Astrocyte (in vitro differentiated cells and primary cell): ENCODE measurements around the gene NODAL. TPM values are rescaled to one million over a fixed set of nuclear protein-coding genes. Genes with fewer than 3 reads are reported as not detected.

Source experiments
- DNase-seq: peaks from one replicate; pipeline ENCODE4 v3.0.0-alpha.2; 2010; ENCODE audit warnings: low read depth
- FAIRE-seq: peaks from 2 replicates; lab custom pipeline; 2011; peaks lifted over from hg19 to GRCh38; lab: Jason Lieb, UNC
- H2AFZ ChIP-seq: 2 replicates; pipeline ENCODE4 v1.6.0; 2012; ENCODE audit warnings: low read depth, low read length, inconsistent platforms
- H3K27ac ChIP-seq: 2 replicates; pipeline ENCODE4 v1.5.1; 2011; ENCODE audit warnings: low read depth, low read length, inconsistent platforms
- H3K27me3 ChIP-seq: 2 replicates; pipeline ENCODE4 v1.6.0; 2011; ENCODE audit warnings: low read length, inconsistent platforms; ENCODE audit not compliant: insufficient read depth
- H3K36me3 ChIP-seq: 2 replicates; pipeline ENCODE4 v1.5.1; 2011; ENCODE audit warnings: low read length, inconsistent platforms; ENCODE audit not compliant: insufficient read depth
- H3K4me1 ChIP-seq: 2 replicates; pipeline ENCODE4 v1.5.1; 2011; ENCODE audit warnings: low read length, inconsistent platforms; ENCODE audit not compliant: insufficient read depth
- H3K4me2 ChIP-seq: 2 replicates; pipeline ENCODE4 v1.6.0; 2012; ENCODE audit warnings: low read length, inconsistent platforms
- H3K4me3 ChIP-seq: 2 replicates; pipeline ENCODE4 v1.5.1; 2011; ENCODE audit warnings: low read depth, mild to moderate bottlenecking, low read length, inconsistent platforms; ENCODE audit not compliant: insufficient read depth
- H3K79me2 ChIP-seq: 2 replicates; pipeline ENCODE4 v1.6.0; 2012; ENCODE audit warnings: mild to moderate bottlenecking, low read length, inconsistent platforms; ENCODE audit not compliant: insufficient read depth
- H3K9ac ChIP-seq: 2 replicates; pipeline ENCODE4 v1.6.0; 2012; ENCODE audit warnings: mild to moderate bottlenecking, low read length, inconsistent platforms
- H3K9me3 ChIP-seq: 2 replicates; pipeline ENCODE4 v1.5.1; 2012; ENCODE audit warnings: low read depth, mild to moderate bottlenecking, low read length, inconsistent platforms; ENCODE audit not compliant: insufficient read depth
- H4K20me1 ChIP-seq: 2 replicates; pipeline ENCODE4 v1.6.0; 2012; ENCODE audit warnings: low read length, inconsistent platforms; ENCODE audit not compliant: insufficient read depth
- H3K27ac Mint-ChIP-seq: one replicate; pipeline ENCODE4 v1.8.0; 2021; ENCODE audit warnings: mild to moderate bottlenecking, mixed read lengths; ENCODE audit not compliant: unreplicated experiment
- H3K27me3 Mint-ChIP-seq: one replicate; pipeline ENCODE4 v1.8.0; 2021; ENCODE audit warnings: low read depth, mixed read lengths; ENCODE audit not compliant: unreplicated experiment
- H3K36me3 Mint-ChIP-seq: one replicate; pipeline ENCODE4 v1.8.0; 2021; ENCODE audit warnings: low read depth, mixed read lengths; ENCODE audit not compliant: unreplicated experiment
- H3K4me1 Mint-ChIP-seq: one replicate; pipeline ENCODE4 v1.8.0; 2021; ENCODE audit warnings: low read depth, mixed read lengths; ENCODE audit not compliant: unreplicated experiment
- H3K4me3 Mint-ChIP-seq: one replicate; pipeline ENCODE4 v1.8.0; 2021; ENCODE audit warnings: mild to moderate bottlenecking, moderate library complexity, mixed read lengths; ENCODE audit not compliant: unreplicated experiment
- H3K9me3 Mint-ChIP-seq: one replicate; pipeline ENCODE4 v1.8.0; 2021; ENCODE audit warnings: mild to moderate bottlenecking, mixed read lengths; ENCODE audit not compliant: unreplicated experiment
- EZH2 ChIP-seq: IDR thresholded peaks from 2 replicates; pipeline ENCODE4 v1.6.1; 2012; ENCODE audit warnings: mild to moderate bottlenecking, low read length, inconsistent platforms; ENCODE audit not compliant: insufficient read depth
- total RNA-seq: library from RNA; stranded (reverse); gene quantifications from 2 replicates; pipeline ENCODE4 v1.2.1, GENCODE V29; 2021
- TF ChIP-seq, protein P1 (sequence below): IDR thresholded peaks from 2 replicates; pipeline ENCODE4 v1.5.1; 2011; ENCODE audit warnings: low read depth, mild to moderate bottlenecking, inconsistent platforms, low read length, moderate library complexity; ENCODE audit not compliant: insufficient read depth

The NODAL gene
- total RNA-seq, 1 donor from 2014 or later, result not detected

DNA sequence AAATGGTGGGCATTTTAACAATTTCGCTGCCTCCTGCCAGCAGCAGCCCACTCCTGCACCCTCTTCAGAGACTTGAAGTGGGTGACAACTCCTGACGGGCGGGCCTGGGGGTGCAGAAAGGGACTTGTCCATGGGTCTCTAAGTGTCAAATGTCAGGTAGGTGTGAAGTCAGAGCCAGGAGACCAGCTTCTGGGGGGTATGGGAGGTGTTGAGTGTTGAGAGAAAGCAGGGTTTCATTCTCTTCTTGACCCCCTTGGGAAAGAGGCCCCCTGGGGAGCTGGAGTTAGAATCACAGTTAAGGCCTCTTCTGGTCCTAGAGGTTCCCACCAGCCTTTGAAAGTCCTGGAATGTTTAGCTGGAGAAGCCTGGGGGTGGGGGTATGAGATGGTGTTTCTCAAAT is 25.5 kb upstream of the NODAL start:
- H3K27ac Mint-ChIP-seq, result no peak overlapping the region
- no peaks in the 10 kb centered on the region for H3K36me3 Mint-ChIP-seq
- Histone ChIP-seq H3K79me2 (no peaks in the 10 kb centered on the region), H3K27ac (no peak overlapping the region), H4K20me1 (no peaks in the 10 kb centered on the region), H3K36me3 (no peaks in the 10 kb centered on the region), H3K9ac (no peak overlapping the region), H3K27me3 (peaks cover 10% of the 10 kb centered on the region), H3K4me3 (no peak overlapping the region), H2AFZ (no peak overlapping the region), H3K4me1 (no peaks in the 10 kb centered on the region), H3K4me2 (no peak overlapping the region), H3K9me3 (no peaks in the 10 kb centered on the region)
- no peak for FAIRE-seq
- TF ChIP-seq, protein P1, sequence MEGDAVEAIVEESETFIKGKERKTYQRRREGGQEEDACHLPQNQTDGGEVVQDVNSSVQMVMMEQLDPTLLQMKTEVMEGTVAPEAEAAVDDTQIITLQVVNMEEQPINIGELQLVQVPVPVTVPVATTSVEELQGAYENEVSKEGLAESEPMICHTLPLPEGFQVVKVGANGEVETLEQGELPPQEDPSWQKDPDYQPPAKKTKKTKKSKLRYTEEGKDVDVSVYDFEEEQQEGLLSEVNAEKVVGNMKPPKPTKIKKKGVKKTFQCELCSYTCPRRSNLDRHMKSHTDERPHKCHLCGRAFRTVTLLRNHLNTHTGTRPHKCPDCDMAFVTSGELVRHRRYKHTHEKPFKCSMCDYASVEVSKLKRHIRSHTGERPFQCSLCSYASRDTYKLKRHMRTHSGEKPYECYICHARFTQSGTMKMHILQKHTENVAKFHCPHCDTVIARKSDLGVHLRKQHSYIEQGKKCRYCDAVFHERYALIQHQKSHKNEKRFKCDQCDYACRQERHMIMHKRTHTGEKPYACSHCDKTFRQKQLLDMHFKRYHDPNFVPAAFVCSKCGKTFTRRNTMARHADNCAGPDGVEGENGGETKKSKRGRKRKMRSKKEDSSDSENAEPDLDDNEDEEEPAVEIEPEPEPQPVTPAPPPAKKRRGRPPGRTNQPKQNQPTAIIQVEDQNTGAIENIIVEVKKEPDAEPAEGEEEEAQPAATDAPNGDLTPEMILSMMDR, result no peak
- no peak for TF ChIP-seq EZH2
- no peak overlapping the region for H3K4me3 Mint-ChIP-seq
- peaks cover 48% of the 10 kb centered on the region for H3K27me3 Mint-ChIP-seq
- no peak for DNase-seq
- H3K4me1 Mint-ChIP-seq, result no peaks in the 10 kb centered on the region
- no peaks in the 10 kb centered on the region for H3K9me3 Mint-ChIP-seq

- Histone ChIP-seq H3K4me1 (no peaks in the 10 kb centered on the region), H3K79me2 (no peaks in the 10 kb centered on the region), H4K20me1 (peaks cover 4% of the 10 kb centered on the region), H3K27ac (no peak overlapping the region), H2AFZ (no peak overlapping the region), H3K27me3 (peaks cover 10% of the 10 kb centered on the region), H3K9ac (no peak overlapping the region), H3K4me3 (no peak overlapping the region), H3K36me3 (no peaks in the 10 kb centered on the region), H3K4me2 (no peak overlapping the region), H3K9me3 (no peaks in the 10 kb centered on the region)
- H3K36me3 Mint-ChIP-seq, result no peaks in the 10 kb centered on the region
- no peak for FAIRE-seq
- DNase-seq, result no peak
- no peak overlapping the region for H3K4me3 Mint-ChIP-seq
- H3K27me3 Mint-ChIP-seq, result peaks cover 47% of the 10 kb centered on the region
- no peak overlapping the region for H3K27ac Mint-ChIP-seq
- no peaks in the 10 kb centered on the region for H3K9me3 Mint-ChIP-seq
- TF ChIP-seq, protein P1, result no peak
- no peak for TF ChIP-seq EZH2
- no peaks in the 10 kb centered on the region for H3K4me1 Mint-ChIP-seq
Measured at GRCh38 chr10:70465832-70466231, 24.4 kb upstream of the NODAL start.

- H3K36me3 ChIP-seq, result no peaks in the 10 kb centered on the region
- H3K27ac ChIP-seq, result no peak overlapping the region
- DNase-seq (no peak), FAIRE-seq (no peak)
- Mint-ChIP-seq H3K27me3 (peaks cover 50% of the 10 kb centered on the region), H3K4me3 (no peak overlapping the region), H3K27ac (no peak overlapping the region), H3K4me1 (no peaks in the 10 kb centered on the region), H3K9me3 (peaks cover 1% of the 10 kb centered on the region), H3K36me3 (no peaks in the 10 kb centered on the region)
- H3K4me3 ChIP-seq, result no peak overlapping the region
- H3K4me2 ChIP-seq, result no peak overlapping the region
- no peaks in the 10 kb centered on the region for H3K4me1 ChIP-seq
- H3K79me2 ChIP-seq, result no peaks in the 10 kb centered on the region
- no peak for TF ChIP-seq EZH2
- TF ChIP-seq, protein P1, result no peak
- peaks cover 4% of the 10 kb centered on the region for H4K20me1 ChIP-seq
- peaks cover 10% of the 10 kb centered on the region for H3K27me3 ChIP-seq
- H3K9ac ChIP-seq, result no peak overlapping the region
- H2AFZ ChIP-seq, result no peak overlapping the region
- no peaks in the 10 kb centered on the region for H3K9me3 ChIP-seq
Measured at GRCh38 chr10:70465278-70465677, 23.8 kb upstream of the NODAL start.
